Measurements from ENCODE around the gene PHYHIPL.

Gene PHYHIPL

GRCh38 chr10:59176241-59177030, at the start of gene PHYHIPL:
TSS of gene PHYHIPL (plus strand) at chr10:59176643. CDS start at chr10:59176854, 211 bp downstream.
- no peak for DNase-seq (ENCODE audit: low read depth)

GRCh38 chr10:59126991-59127390, 49.5 kb upstream of the PHYHIPL start:
- no peak for DNase-seq (ENCODE audit: low read depth)

GRCh38 chr10:59127991-59128390, 48.5 kb upstream of the PHYHIPL start:
- no peak for DNase-seq (ENCODE audit: low read depth)

- no peak for DNase-seq (ENCODE audit: low read depth)
These were observed 46.6 kb upstream of the PHYHIPL start for GRCh38 chr10:59129867-59130266.

- DNase-seq (ENCODE audit: low read depth): no peak
These were observed 44.8 kb upstream of the PHYHIPL start for GRCh38 chr10:59131666-59132065.

GRCh38 chr10:59133841-59134593, 42.4 kb upstream of the PHYHIPL start:
- DNase-seq (ENCODE audit: low read depth): no peak

GRCh38 chr10:59134785-59135184, 41.7 kb upstream of the PHYHIPL start:
- no peak for DNase-seq (ENCODE audit: low read depth)

- DNase-seq (ENCODE audit: low read depth): no peak
These were observed 41.2 kb upstream of the PHYHIPL start for GRCh38 chr10:59135275-59135674.

- DNase-seq (ENCODE audit: low read depth): no peak
These were observed 38.4 kb upstream of the PHYHIPL start for GRCh38 chr10:59138052-59138451.

GRCh38 chr10:59143544-59143943, 32.9 kb upstream of the PHYHIPL start:
- no peak for DNase-seq (ENCODE audit: low read depth)

- DNase-seq (ENCODE audit: low read depth): no peak
These were observed 27.7 kb upstream of the PHYHIPL start for GRCh38 chr10:59148701-59149100.

- no peak for DNase-seq (ENCODE audit: low read depth)
These were observed 20.9 kb upstream of the PHYHIPL start for GRCh38 chr10:59155556-59155955.

GRCh38 chr10:59167512-59167911, 8.9 kb upstream of the PHYHIPL start:
- no peak for DNase-seq (ENCODE audit: low read depth)

GRCh38 chr10:59172567-59172966, 3.9 kb upstream of the PHYHIPL start:
- DNase-seq (ENCODE audit: low read depth): no peak

GRCh38 chr10:59173414-59173813, 3.0 kb upstream of the PHYHIPL start:
- no peak for DNase-seq (ENCODE audit: low read depth)

- DNase-seq (ENCODE audit: low read depth): no peak
These were observed 754 bp upstream of the PHYHIPL start for GRCh38 chr10:59175538-59176240.

GRCh38 chr10:59177031-59177797, 771 bp downstream of the PHYHIPL start:
- no peak for DNase-seq (ENCODE audit: low read depth)

- no peak for DNase-seq (ENCODE audit: low read depth)
These were observed 1.4 kb downstream of the PHYHIPL start for GRCh38 chr10:59177836-59178235.

GRCh38 chr10:59179068-59179467, 2.6 kb downstream of the PHYHIPL start:
- DNase-seq (ENCODE audit: low read depth): no peak

- DNase-seq (ENCODE audit: low read depth): no peak
These were observed 4.3 kb downstream of the PHYHIPL start for GRCh38 chr10:59180689-59181270.

GRCh38 chr10:59181668-59182067, 5.2 kb downstream of the PHYHIPL start:
- no peak for DNase-seq (ENCODE audit: low read depth)

GRCh38 chr10:59190332-59190731, 13.9 kb downstream of the PHYHIPL start:
- DNase-seq (ENCODE audit: low read depth): no peak
